Measurements from ENCODE around the gene PCF11. TPM values are rescaled to one million over a fixed set of nuclear protein-coding genes. Genes with fewer than 3 reads are reported as not detected.

The PCF11 gene
- total RNA-seq, 2 donors from 2014 or later, result 53.4 to 74.2 TPM

GRCh38 chr11:83159902-83160865 is 3.3 kb downstream of the PCF11 start:
- H3K4me1 ChIP-seq, result peaks cover 42% of the 10 kb centered on the region
- H3K4me3 ChIP-seq, result peak overlapping the region in 1 of 2 donors; percentile 98
- intact Hi-C loops (cut with DNase I), result loop anchor here (10.0 kb wide), 1 partner anchor 75 kb away; no protein-coding TSS in a partner anchor
- H3K27me3 ChIP-seq, result no peaks in the 10 kb centered on the region
- H3K9me3 ChIP-seq, result no peaks in the 10 kb centered on the region
- TF ChIP-seq POLR2A (IDR thresholded peaks at IDR 0.05) (no peak), CTCF (IDR thresholded peaks at IDR 0.05) (no peak)
- peak overlapping the region in 3 of 4 donors; percentile 35 to 100 (median 41) for H3K27ac ChIP-seq
- ATAC-seq (no peak), DNase-seq (peak in 3 of 4 donors; percentile 27 to 56 (median 44))
- peaks cover 0 to 6% of the 10 kb centered on the region in 2 donors for H3K36me3 ChIP-seq (replicated peaks in 1 of 2; ENCODE audit: insufficient read depth in 1 of 2, low read depth in 2 of 2)
- 4 to 6% methylated on average over 6 of the region's 6 CpGs for WGBS, 2 donors

GRCh38 chr11:83161610-83162199 is 4.8 kb downstream of the PCF11 start:
- intact Hi-C loops (cut with DNase I), result loop anchor here (10.0 kb wide), 1 partner anchor 77 kb away; no protein-coding TSS in a partner anchor
- 5 to 13% methylated on average over 1 of the region's 1 CpG for WGBS, 2 donors
- peaks cover 0 to 12% of the 10 kb centered on the region in 2 donors for H3K36me3 ChIP-seq (replicated peaks in 1 of 2; ENCODE audit: insufficient read depth in 1 of 2, low read depth in 2 of 2)
- peak overlapping the region in 1 of 4 donors; percentile 100 for H3K27ac ChIP-seq
- peaks cover 37% of the 10 kb centered on the region for H3K4me1 ChIP-seq
- no peak overlapping the region for H3K4me3 ChIP-seq
- DNase-seq (no peak), ATAC-seq (no peak)
- H3K27me3 ChIP-seq, result no peaks in the 10 kb centered on the region
- TF ChIP-seq CTCF (IDR thresholded peaks at IDR 0.05) (no peak), POLR2A (IDR thresholded peaks at IDR 0.05) (no peak)
- no peaks in the 10 kb centered on the region for H3K9me3 ChIP-seq

GRCh38 chr11:83162377-83162776 is 5.4 kb downstream of the PCF11 start:
- H3K27me3 ChIP-seq, result no peaks in the 10 kb centered on the region
- H3K4me3 ChIP-seq, result no peak overlapping the region
- no peaks in the 10 kb centered on the region for H3K9me3 ChIP-seq
- intact Hi-C loops (cut with DNase I), result loop anchor here (10.0 kb wide), 1 partner anchor 78 kb away; no protein-coding TSS in a partner anchor
- ATAC-seq (no peak), DNase-seq (no peak)
- TF ChIP-seq POLR2A (IDR thresholded peaks at IDR 0.05), result no peak
- TF ChIP-seq CTCF (IDR thresholded peaks at IDR 0.05), result no peak
- peaks cover 0 to 16% of the 10 kb centered on the region in 2 donors for H3K36me3 ChIP-seq (replicated peaks in 1 of 2; ENCODE audit: insufficient read depth in 1 of 2, low read depth in 2 of 2)
- H3K4me1 ChIP-seq, result peaks cover 37% of the 10 kb centered on the region
- H3K27ac ChIP-seq, result peak overlapping the region in 1 of 4 donors; percentile 100
- 89 to 98% methylated on average over 2 of the region's 2 CpGs for WGBS, 2 donors

- WGBS, 2 donors, result 90 to 92% methylated on average over 11 of the region's 11 CpGs
- no peak for ATAC-seq
- peaks cover 48% of the 10 kb centered on the region for H3K4me1 ChIP-seq
These were observed 9.4 kb downstream of the PCF11 start for GRCh38 chr11:83166193-83166866.

More at GRCh38 chr11:83166193-83166866, 9.4 kb downstream of the PCF11 start:
- no peak overlapping the region for H3K27ac ChIP-seq
- no peak for DNase-seq
- H3K4me3 ChIP-seq, result no peak overlapping the region
- H3K27me3 ChIP-seq, result no peaks in the 10 kb centered on the region
- intact Hi-C loops (cut with DNase I), result loop anchor here (10.0 kb wide), 1 partner anchor 82 kb away; no protein-coding TSS in a partner anchor
- H3K9me3 ChIP-seq, result no peaks in the 10 kb centered on the region
- TF ChIP-seq POLR2A (IDR thresholded peaks at IDR 0.05), result no peak
- H3K36me3 ChIP-seq (replicated peaks in 1 of 2; ENCODE audit: insufficient read depth in 1 of 2, low read depth in 2 of 2), result peaks cover 6 to 23% of the 10 kb centered on the region in 2 donors
